B cell (primary cell): ENCODE measurements around the gene THBS4. TPM values are rescaled to one million over a fixed set of nuclear protein-coding genes. Genes with fewer than 3 reads are reported as not detected.

Experiments used
- ATAC-seq: fragments of 200-7000 bp; cut with Tn5 transposase; one replicate; pipeline ENCODE4 v1.10.0; 2021; ENCODE audit warnings: low read depth, mild to moderate bottlenecking, moderate number of reproducible peaks, moderate library complexity
- CTCF ChIA-PET: fragments of 350-600 bp; sonication (Branson Sonifier 250); formaldehyde crosslinking; loops from one replicate; lab custom pipeline; 2021; ENCODE audit warnings: antibody characterized with exemption, inconsistent platforms; lab: Charles Lee
- POLR2A ChIA-PET: fragments of 350-600 bp; sonication (Branson Sonifier 250); formaldehyde crosslinking; loops from one replicate; lab custom pipeline; 2021; ENCODE audit warnings: antibody characterized with exemption; lab: Charles Lee
- DNase-seq: peaks from one replicate; pipeline ENCODE4 v3.0.0; 2013
- H2AFZ ChIP-seq: 2 replicates; pipeline ENCODE4 v1.6.1; 2012; ENCODE audit warnings: mild to moderate bottlenecking, low read depth, low read length; ENCODE audit not compliant: insufficient read depth, poor library complexity, severe bottlenecking
- H3K27ac ChIP-seq, 2 donors: 1 replicate in 1 of 2; 2 replicates in 1 of 2; pipeline ENCODE4 v1.5.1; 2012 to 2013; ENCODE audit warnings: low read length in 2 of 2, mild to moderate bottlenecking in 2 of 2, moderate library complexity in 1 of 2
- H3K27me3 ChIP-seq, 4 experiments: fragments of 200-600 bp in 1 of 4; sonication (generic) in 1 of 4; replicated peaks in 1 of 4; 1 replicate in 2 of 4; 2 replicates in 2 of 4; pipeline versions ENCODE4 v1.6.1 to v1.7.0; 2013 to 2016; ENCODE audit warnings: low read length in 3 of 4, mild to moderate bottlenecking in 2 of 4, mixed read lengths in 1 of 4, moderate library complexity in 1 of 4; ENCODE audit not compliant: insufficient read depth in 4 of 4, control insufficient read depth in 3 of 4; ENCODE audit errors: control extremely low read depth in 1 of 4
- H3K36me3 ChIP-seq, 2 experiments: replicated peaks in 1 of 2; 1 replicate in 1 of 2; 2 replicates in 1 of 2; pipeline versions ENCODE4 v1.6.1 to v1.7.1; 2013; ENCODE audit warnings: low read length in 1 of 2; ENCODE audit not compliant: insufficient read depth in 2 of 2, control insufficient read depth in 1 of 2; ENCODE audit errors: control extremely low read depth in 1 of 2, extremely low read depth in 1 of 2
- H3K4me1 ChIP-seq, 2 donors: fragments of 200-600 bp in 1 of 2; sonication (generic) in 1 of 2; 1 replicate in 1 of 2; 2 replicates in 1 of 2; pipeline versions ENCODE4 v1.5.1 to v1.6.1; 2013 to 2017; ENCODE audit warnings: low read length in 2 of 2; ENCODE audit not compliant: control insufficient read depth in 2 of 2, insufficient read depth in 2 of 2
- H3K4me2 ChIP-seq: replicated peaks from 2 replicates; pipeline ENCODE3; 2012; ENCODE audit warnings: mild to moderate bottlenecking, low read depth, low read length; ENCODE audit not compliant: poor library complexity, severe bottlenecking
- H3K4me3 ChIP-seq, 5 experiments: fragments of 200-600 bp in 1 of 5; sonication (generic) in 1 of 5; 1 replicate in 3 of 5; 2 replicates in 2 of 5; pipeline versions ENCODE4 v1.5.1 to v1.7.0; 2011 to 2016; ENCODE audit warnings: low read length in 4 of 5, mild to moderate bottlenecking in 4 of 5, low read depth in 2 of 5, control low read depth in 1 of 5, moderate library complexity in 1 of 5; ENCODE audit not compliant: insufficient read depth in 1 of 5; ENCODE audit errors: control extremely low read depth in 1 of 5, extremely low read depth in 1 of 5
- H3K79me2 ChIP-seq: fragments of 200-600 bp; sonication (generic); one replicate; pipeline ENCODE4 v1.6.0; 2016; ENCODE audit warnings: low read length; ENCODE audit not compliant: control insufficient read depth, insufficient read depth
- H3K9ac ChIP-seq: fragments of 200-600 bp; sonication (generic); 2 replicates; pipeline ENCODE4 v1.6.1; 2017; ENCODE audit warnings: mild to moderate bottlenecking, low read length, moderate library complexity
- H3K9me3 ChIP-seq, 3 donors: one replicate each; pipeline versions ENCODE4 v1.6.1 to v1.7.1; 2013; ENCODE audit warnings: low read length in 2 of 3; ENCODE audit not compliant: control insufficient read depth in 2 of 3, insufficient read depth in 1 of 3; ENCODE audit errors: control extremely low read depth in 1 of 3
- H4K20me1 ChIP-seq: 2 replicates; pipeline ENCODE4 v1.6.0; 2012; ENCODE audit warnings: mild to moderate bottlenecking, low read length; ENCODE audit not compliant: insufficient read depth, control insufficient read depth, poor library complexity, severe bottlenecking
- H3K27ac Mint-ChIP-seq: one replicate; pipeline ENCODE4 v1.8.0; 2021; ENCODE audit warnings: mixed read lengths
- H3K27me3 Mint-ChIP-seq: one replicate; pipeline ENCODE4 v1.8.0; 2021; ENCODE audit warnings: mixed read lengths
- H3K4me1 Mint-ChIP-seq: one replicate; pipeline ENCODE4 v1.8.0; 2021; ENCODE audit warnings: mixed read lengths
- H3K4me3 Mint-ChIP-seq: one replicate; pipeline ENCODE4 v1.8.0; 2021; ENCODE audit warnings: mixed read lengths
- H3K9me3 Mint-ChIP-seq: one replicate; pipeline ENCODE4 v1.8.0; 2022; ENCODE audit warnings: mixed read lengths; ENCODE audit not compliant: insufficient read depth
- CTCF ChIP-seq: fragments of 200-600 bp; IDR thresholded peaks from one replicate; pipeline ENCODE4 v1.8.0; 2022; ENCODE audit warnings: antibody characterized with exemption, mild to moderate bottlenecking
- EZH2 ChIP-seq: IDR thresholded peaks from 2 replicates; pipeline ENCODE4 v1.6.1; 2012; ENCODE audit warnings: borderline replicate concordance, low read depth, mild to moderate bottlenecking, moderate library complexity, low read length; ENCODE audit not compliant: insufficient read depth, poor library complexity, severe bottlenecking
- WGBS: methylation state at CpG from one replicate; pipeline ENCODE4 v1.1.5; 2013; ENCODE audit warnings: missing lambda C conversion rate; ENCODE audit not compliant: insufficient coverage; 5-methylcytosine and 5-hydroxymethylcytosine counted together
- intact Hi-C: fragments of 100-400 bp; cut with micrococcal nuclease; formaldehyde crosslinking; loops from one replicate; pipeline ENCODE4 v1.10.0; 2022
- polyA plus RNA-seq: library from polyadenylated mRNA; depleted of rRNA; stranded (reverse); fragments of >200 nt; gene quantifications from 2 replicates; pipeline ENCODE4 v1.2.3, GENCODE V29; 2012
- total RNA-seq, 2 donors: library from RNA; stranded (reverse); fragments of 120-200 nt in 1 of 2; gene quantifications; 1 replicate in 1 of 2; 2 replicates in 1 of 2; pipeline versions ENCODE4 v1.2.3 to v1.2.4, GENCODE V29; 2013 to 2022

THBS4 gene
- total and polyA plus RNA-seq, 2 donors (not counting 1 experiment from before 2014, with no cell fraction given), result 0.49 to 0.57 TPM

GRCh38 chr5:79992891-79993657 is 42.1 kb upstream of the THBS4 start:
- ATAC-seq (no peak), DNase-seq (no peak)
- Histone ChIP-seq H3K4me1 (peaks cover 16% of the 10 kb centered on the region in 2 donors), H3K4me3 (no peak overlapping the region), H4K20me1 (no peaks in the 10 kb centered on the region), H3K4me2 (no peak overlapping the region), H3K27me3 (no peaks in the 10 kb centered on the region), H3K36me3 (peaks cover 0 to 4% of the 10 kb centered on the region in 2 experiments), H3K27ac (no peak overlapping the region), H2AFZ (no peak overlapping the region), H3K9me3 (peaks cover 0 to 6% (median 0%) of the 10 kb centered on the region in 3 donors), H3K9ac (no peak overlapping the region), H3K79me2 (peaks cover 5% of the 10 kb centered on the region)
- intact Hi-C loops, result loop anchor here (5.0 kb wide), 3 partner anchors 481 to 1006 kb away; partner anchors contain the start of genes ARSB and HOMER1
- TF ChIP-seq CTCF (no peak), EZH2 (no peak)
- WGBS, result no CpG with 5 or more reads among the region's 2 CpGs
- Mint-ChIP-seq H3K4me3 (no peak overlapping the region), H3K4me1 (peaks cover 17% of the 10 kb centered on the region), H3K9me3 (no peaks in the 10 kb centered on the region), H3K27ac (no peak overlapping the region), H3K27me3 (peaks cover 9% of the 10 kb centered on the region)
- CTCF ChIA-PET, result interaction anchor here (0.6 to 1.6 kb wide), 2 partner anchors 90 to 99 kb away, joined by 3 to 4 read pairs; no protein-coding TSS in a partner anchor
- POLR2A ChIA-PET, result interaction anchor here (0.5 kb wide), 1 partner anchor 8 kb away, joined by 5 read pairs; no protein-coding TSS in a partner anchor

- H3K4me2 ChIP-seq, result no peak overlapping the region
- H3K4me3 ChIP-seq, result no peak overlapping the region
- no CpG with 5 or more reads among the region's 1 CpG for WGBS
- no peak overlapping the region for H3K27ac ChIP-seq
- TF ChIP-seq EZH2, result no peak
- H3K4me1 ChIP-seq, result no peaks in the 10 kb centered on the region
- Mint-ChIP-seq H3K27ac (no peak overlapping the region), H3K4me1 (no peaks in the 10 kb centered on the region), H3K4me3 (no peak overlapping the region), H3K9me3 (no peaks in the 10 kb centered on the region), H3K27me3 (peaks cover 8% of the 10 kb centered on the region)
- H3K79me2 ChIP-seq, result peaks cover 2% of the 10 kb centered on the region
- H3K27me3 ChIP-seq, result no peaks in the 10 kb centered on the region
- H4K20me1 ChIP-seq, result no peaks in the 10 kb centered on the region
- H3K36me3 ChIP-seq, result no peaks in the 10 kb centered on the region
- no peak overlapping the region for H2AFZ ChIP-seq
- ChIA-PET CTCF (no interaction called here), POLR2A (no interaction called here)
- H3K9me3 ChIP-seq, result no peaks in the 10 kb centered on the region
- DNase-seq (no peak), ATAC-seq (no peak)
- intact Hi-C loops, result no loop called here
- H3K9ac ChIP-seq, result no peak overlapping the region
Measured at GRCh38 chr5:79999722-80000121, 35.4 kb upstream of the THBS4 start.
